ENCODE measurements around the gene PRMT3.
"Not testable (repeated sequence)": the region's sequence is repeated elsewhere in the genome, so short reads cannot be mapped to it uniquely, and the experiment has no call there.

The PRMT3 gene

GRCh38 chr11:20376162-20376730, 11.3 kb upstream of the PRMT3 start:
- H3K4me3 ChIP-seq (ENCODE audit: low read depth, low read length) = no peak overlapping the region
- TF ChIP-seq CTCF (IDR thresholded peaks at IDR 0.05; ENCODE audit: low read depth, low read length) = no peak

GRCh38 chr11:20385996-20386395, 1.5 kb upstream of the PRMT3 start:
- not testable (repeated sequence) for H3K4me3 ChIP-seq (ENCODE audit: low read depth, low read length)

GRCh38 chr11:20388096-20389055, 860 bp downstream of the PRMT3 start:
- no peak for TF ChIP-seq CTCF (IDR thresholded peaks at IDR 0.05; ENCODE audit: low read depth, low read length)
- peak overlapping the region; percentile 85 for H3K4me3 ChIP-seq (ENCODE audit: low read depth, low read length)

GRCh38 chr11:20397281-20397680, 9.8 kb downstream of the PRMT3 start:
- H3K4me3 ChIP-seq (ENCODE audit: low read depth, low read length) = no peak overlapping the region

GRCh38 chr11:20399498-20399897, 12.0 kb downstream of the PRMT3 start:
- no peak for TF ChIP-seq CTCF (IDR thresholded peaks at IDR 0.05; ENCODE audit: low read depth, low read length)
- no peak overlapping the region for H3K4me3 ChIP-seq (ENCODE audit: low read depth, low read length)

More at GRCh38 chr11:20397281-20397680, 9.8 kb downstream of the PRMT3 start:
- TF ChIP-seq CTCF (IDR thresholded peaks at IDR 0.05; ENCODE audit: low read depth, low read length) = peak; percentile 25; the same call in 1 of the 2 replicates

- H3K4me3 ChIP-seq (ENCODE audit: low read depth, low read length) = no peak overlapping the region
- TF ChIP-seq CTCF (IDR thresholded peaks at IDR 0.05; ENCODE audit: low read depth, low read length) = no peak
These were observed 15.5 kb downstream of the PRMT3 start for GRCh38 chr11:20403059-20403458.

- no peak for TF ChIP-seq CTCF (IDR thresholded peaks at IDR 0.05; ENCODE audit: low read depth, low read length)
- no peak overlapping the region for H3K4me3 ChIP-seq (ENCODE audit: low read depth, low read length)
These were observed 19.0 kb downstream of the PRMT3 start for GRCh38 chr11:20406484-20406883.

Data from WI38 (cell line).